HK-2 (cell line): ENCODE measurements around the gene RNF19B.
"Not testable (repeated sequence)": the region's sequence is repeated elsewhere in the genome, so short reads cannot be mapped to it uniquely, and the experiment has no call there.

Source experiments
- DNase-seq: peaks from one replicate; pipeline ENCODE4 v3.0.0-alpha.2; 2018; ENCODE audit not compliant: unreplicated experiment

The RNF19B gene

GRCh38 chr1:32931760-32932159, 32.8 kb downstream of the RNF19B start:
- DNase-seq, result no peak

DNA sequence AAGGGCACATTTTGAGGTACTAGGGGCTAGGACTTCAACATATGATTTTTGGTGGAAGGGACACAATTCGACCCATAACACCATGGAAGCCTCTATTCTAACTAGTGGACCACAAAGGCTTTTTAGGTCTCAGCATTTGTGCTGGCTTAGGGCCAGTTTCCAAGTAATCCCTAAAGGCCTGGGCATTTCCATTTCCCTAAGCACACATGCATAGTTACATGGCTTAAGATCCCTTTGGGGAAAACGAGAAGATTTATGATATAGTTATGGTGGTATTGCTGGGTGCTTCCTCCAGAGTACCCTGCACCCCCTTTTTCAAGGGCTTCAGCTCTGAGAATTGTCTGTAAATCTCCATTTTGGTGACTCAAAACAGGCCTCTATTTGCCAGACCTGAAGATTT, 35.2 kb downstream of the RNF19B start:
- DNase-seq, result no peak

GRCh38 chr1:32928715-32929114, 35.9 kb downstream of the RNF19B start:
- no peak for DNase-seq

GRCh38 chr1:32928285-32928684, 36.3 kb downstream of the RNF19B start:
- DNase-seq, result no peak

- no peak for DNase-seq
Measured at GRCh38 chr1:32927441-32927840, 37.2 kb downstream of the RNF19B start.

DNA sequence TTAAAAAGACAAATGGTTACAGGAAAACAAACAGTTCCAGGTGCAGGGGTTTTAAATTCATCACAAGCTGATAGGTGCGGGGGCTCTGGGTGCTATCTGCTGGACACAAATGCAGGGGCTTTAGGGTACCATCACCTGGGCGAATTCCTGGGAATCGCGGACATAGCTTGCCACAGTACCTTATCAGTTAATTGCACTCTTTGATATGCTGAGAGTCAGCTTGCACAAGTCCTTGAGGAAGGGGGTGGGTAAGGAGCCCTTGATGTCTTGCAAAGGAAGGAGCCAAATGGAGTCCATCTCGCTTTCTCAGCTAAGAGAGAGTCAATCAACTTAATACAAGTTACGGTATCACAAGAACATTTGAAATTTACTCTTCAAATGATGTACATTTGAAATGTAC, 38.0 kb downstream of the RNF19B start:
- no peak for DNase-seq

- no peak for DNase-seq
Measured at GRCh38 chr1:32925403-32926162, 39.0 kb downstream of the RNF19B start.

- no peak for DNase-seq
Measured at GRCh38 chr1:32924881-32925344, 39.7 kb downstream of the RNF19B start.

DNA sequence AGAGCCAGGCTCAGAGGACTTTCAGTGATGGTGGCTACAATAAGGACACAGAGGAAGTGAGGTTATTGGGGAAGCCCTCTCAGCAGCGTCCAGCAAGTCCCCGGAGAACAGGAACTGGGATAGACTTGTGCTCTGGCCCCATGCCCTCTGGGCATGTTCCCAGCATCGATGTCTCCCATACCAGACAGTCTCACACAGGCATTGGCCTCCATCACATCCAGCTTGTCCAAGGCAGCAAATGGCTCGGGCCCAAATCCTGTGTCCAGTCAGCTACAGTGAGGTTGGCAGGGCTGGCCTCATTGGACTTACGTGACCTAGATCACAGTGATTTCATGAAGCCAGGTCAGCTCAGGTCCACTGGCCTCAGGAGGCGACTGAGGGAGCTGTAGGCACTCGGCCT, 43.8 kb downstream of the RNF19B start:
- DNase-seq, result no peak

GRCh38 chr1:32919811-32920733, 44.5 kb downstream of the RNF19B start:
- no peak for DNase-seq

GRCh38 chr1:32918179-32918578, 46.4 kb downstream of the RNF19B start:
- DNase-seq, result no peak

DNA sequence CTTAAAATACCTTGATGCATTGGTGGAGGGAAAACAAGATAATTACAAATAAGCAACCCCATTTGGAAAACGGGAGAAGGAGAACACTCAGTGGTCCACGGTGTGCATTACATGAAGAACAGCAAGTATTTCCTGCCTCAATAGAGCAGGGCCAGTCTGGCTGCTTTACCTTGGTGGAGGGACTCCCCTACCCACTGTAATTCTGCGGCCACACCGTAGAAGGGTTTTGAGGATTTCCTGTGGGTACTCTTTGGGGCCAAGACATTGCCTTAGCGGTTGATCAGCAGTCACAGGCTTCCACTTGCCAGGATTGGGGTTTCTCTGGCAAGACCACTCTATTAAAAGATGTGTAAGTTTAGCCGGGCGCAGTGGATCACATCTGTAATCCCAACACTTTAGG, 47.1 kb downstream of the RNF19B start:
- no peak for DNase-seq

DNA sequence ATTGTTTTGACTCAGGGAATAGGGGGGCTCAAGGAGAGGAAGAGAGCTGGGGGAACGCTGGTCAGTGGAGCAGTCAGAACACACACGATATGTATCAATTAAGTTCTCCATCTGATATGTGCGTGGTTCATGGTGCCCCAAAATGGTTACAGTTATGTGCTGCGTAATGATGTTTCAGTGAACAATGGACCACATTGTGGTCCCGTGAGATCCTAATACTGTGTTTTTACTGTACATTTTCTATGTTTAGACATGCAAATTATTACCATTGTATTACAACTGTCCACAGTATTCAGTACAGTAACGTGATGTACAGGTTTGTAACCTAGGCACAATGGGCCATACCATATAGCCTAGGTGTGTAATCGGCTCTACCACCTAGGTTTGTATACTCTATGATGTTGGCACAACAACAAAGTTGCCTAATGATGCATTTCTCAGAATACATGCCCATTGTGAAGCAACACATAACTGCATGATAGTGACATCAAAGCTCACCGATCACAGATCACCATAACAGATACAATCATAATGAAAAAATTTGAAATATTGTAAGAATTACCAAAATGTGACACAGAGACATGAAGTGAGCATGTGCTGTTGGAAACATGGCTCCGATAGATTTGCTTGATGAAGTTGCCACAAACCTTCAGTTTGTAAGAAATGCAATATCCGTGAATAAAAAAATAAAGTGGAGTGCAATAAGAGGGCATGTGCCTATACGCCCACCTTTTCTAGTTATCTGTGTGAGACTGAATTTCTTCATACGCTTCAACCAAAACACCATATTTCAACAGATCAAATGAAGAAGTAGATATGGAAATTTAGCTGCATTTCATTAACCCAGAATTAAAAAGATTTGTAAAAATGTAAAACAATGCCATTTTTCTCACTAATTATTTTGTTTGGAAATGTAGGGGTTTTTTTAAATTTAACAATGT, 48.6 kb downstream of the RNF19B start:
- no peak for DNase-seq

GRCh38 chr1:32910319-32910718, 54.3 kb downstream of the RNF19B start:
- no peak for DNase-seq

DNA sequence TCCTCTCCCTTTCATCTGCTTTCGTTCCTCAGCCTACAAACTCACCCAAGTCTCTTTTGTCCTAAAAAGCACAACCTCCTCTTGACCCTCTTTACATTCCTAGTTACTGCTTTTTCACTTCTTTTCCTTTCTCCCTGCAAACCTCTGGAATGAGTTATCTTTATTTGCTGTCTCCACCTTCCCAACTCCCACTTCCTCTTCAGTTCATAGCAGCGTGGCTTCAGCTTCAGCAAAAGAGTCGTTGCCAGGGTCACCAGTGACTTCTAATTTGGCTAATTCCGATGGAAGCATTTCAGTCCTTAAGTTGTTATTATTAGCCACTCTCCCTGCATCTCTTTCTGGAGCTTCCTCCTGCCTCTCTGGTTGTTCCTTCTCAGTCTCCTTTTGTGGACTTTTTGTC, 57.2 kb downstream of the RNF19B start:
- no peak for DNase-seq

- DNase-seq, result no peak
Measured at GRCh38 chr1:32906654-32907053, 58.0 kb downstream of the RNF19B start.

GRCh38 chr1:32905588-32905987, 59.0 kb downstream of the RNF19B start:
- DNase-seq, result not testable (repeated sequence)

DNA sequence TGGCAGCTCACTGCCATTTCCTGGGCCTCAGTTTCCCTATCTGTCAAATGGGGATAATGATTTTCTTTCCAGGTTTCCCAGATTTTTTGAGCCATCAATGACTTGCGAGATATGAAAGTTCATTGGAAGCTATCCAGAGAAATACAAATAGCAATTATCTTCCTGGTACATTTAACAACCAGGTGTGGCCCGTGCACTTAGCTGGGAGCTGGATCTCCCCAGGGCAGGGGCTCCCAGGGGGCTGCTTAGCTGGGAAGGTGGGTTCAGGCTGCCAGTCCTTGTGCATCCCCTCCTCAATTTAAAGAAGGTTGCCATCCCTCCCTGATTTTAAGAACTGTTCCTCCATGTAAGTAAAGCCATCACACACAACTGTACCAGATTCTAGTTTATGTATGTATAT, 59.8 kb downstream of the RNF19B start:
- no peak for DNase-seq

DNA sequence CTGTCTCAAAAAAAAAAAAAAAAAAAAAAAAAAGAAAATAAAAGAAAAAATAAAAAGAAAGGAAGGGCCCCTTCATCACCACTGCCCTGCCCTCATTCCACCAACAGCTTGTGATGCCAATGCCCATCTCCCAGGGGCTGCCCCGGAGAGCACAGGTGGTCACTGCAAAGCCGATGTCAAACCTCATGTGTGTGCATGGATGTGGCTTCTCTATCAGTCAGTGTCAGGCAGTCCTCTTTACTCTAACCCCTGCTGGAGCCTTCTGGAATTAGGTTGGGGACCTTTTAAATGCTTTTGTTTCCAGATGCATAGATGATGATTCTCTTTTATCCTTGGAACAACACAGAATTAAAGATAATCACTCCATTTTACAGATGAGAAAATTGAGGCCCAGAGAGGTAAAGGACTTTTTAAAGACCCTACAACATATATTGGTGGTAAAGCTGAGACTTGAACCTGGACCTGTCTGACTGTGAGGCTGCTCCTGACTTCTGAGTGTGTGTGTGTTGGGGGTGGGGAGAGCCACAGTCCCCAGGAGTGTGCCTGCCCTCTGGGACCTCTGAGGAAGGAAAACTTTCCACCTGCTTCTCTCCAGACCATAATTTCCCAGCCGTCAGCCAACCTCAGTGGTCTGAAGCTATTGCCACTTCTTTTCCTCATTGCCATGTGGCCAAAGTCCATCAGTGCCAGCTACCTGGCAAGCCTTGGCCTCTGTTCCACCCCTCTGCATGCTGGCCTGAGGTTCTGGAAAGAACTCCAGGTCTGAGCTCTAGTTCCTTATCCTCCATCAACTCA, 60.4 kb downstream of the RNF19B start:
- no peak for DNase-seq

DNA sequence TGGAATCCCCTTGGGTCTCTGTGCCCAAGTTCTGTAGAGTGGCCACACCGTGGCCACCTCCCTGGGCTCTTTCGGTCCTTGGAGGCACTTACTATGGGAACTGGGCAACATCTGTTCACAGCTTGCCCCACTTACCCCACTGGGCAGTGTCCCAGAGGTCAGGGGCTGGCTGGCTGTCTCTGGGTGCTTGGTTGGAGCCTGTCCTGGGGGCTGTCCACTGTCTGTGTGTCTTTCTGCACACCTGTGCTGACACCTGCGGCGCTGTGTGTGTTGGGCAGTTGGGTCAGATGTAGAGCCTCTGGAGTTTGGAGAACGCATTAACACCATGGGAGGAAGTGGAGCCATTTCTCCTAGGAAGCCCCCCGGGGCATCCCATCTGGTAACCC, 62.1 kb downstream of the RNF19B start:
- DNase-seq, result no peak
